A549 (cell line): Measurements from ENCODE around the gene CELF4. TPM values are rescaled to one million over a fixed set of nuclear protein-coding genes. Genes with fewer than 3 reads are reported as not detected.

ENCODE experiments used
- ATAC-seq, 2 experiments: fragments of 200-7000 bp in 1 of 2; fragments of >200 bp in 1 of 2; cut with Nextera tagmentation in 1 of 2; cut with Tn5 transposase in 1 of 2; 3 replicates each; pipeline versions ENCODE4 v1.8.0 to v1.9.1; 2018 to 2020; ENCODE audit warnings: mild to moderate bottlenecking in 1 of 2, moderate library complexity in 1 of 2
- CTCF ChIA-PET: fragments of 300-600 bp; sonication (Branson Sonifier 250); formaldehyde crosslinking; extraction: SDS; loops from one replicate; lab custom pipeline; 2021; ENCODE audit warnings: antibody characterized with exemption, inconsistent platforms; lab: Yijun Ruan, JAX
- POLR2A ChIA-PET: fragments of 350-600 bp; formaldehyde crosslinking; extraction: SDS; loops from one replicate; lab custom pipeline; 2021; ENCODE audit warnings: antibody characterized with exemption, inconsistent platforms; lab: Yijun Ruan, JAX
- DNase-seq, 2 experiments: peaks; one replicate each; pipeline versions ENCODE4 v3.0.0 to v3.0.0-alpha.2; 2011 to 2016; ENCODE audit warnings: low read depth in 1 of 2, low spot score in 1 of 2
- FAIRE-seq: peaks from 2 replicates; lab custom pipeline; 2011; peaks lifted over from hg19 to GRCh38; lab: Jason Lieb, UNC
- H3K27ac ChIP-seq, 2 experiments: fragments of >200 bp; sonication (Bioruptor Twin); formaldehyde crosslinking; 3 replicates each; pipeline ENCODE4 v1.5.1; 2016 to 2017
- H3K4me1 ChIP-seq: fragments of >200 bp; sonication (Bioruptor Twin); formaldehyde crosslinking; 3 replicates; pipeline ENCODE4 v1.6.1; 2016
- H3K4me2 ChIP-seq: fragments of >200 bp; sonication (Bioruptor Twin); formaldehyde crosslinking; 3 replicates; pipeline ENCODE4 v1.6.1; 2016
- H3K4me3 ChIP-seq: fragments of >200 bp; sonication (Bioruptor Twin); formaldehyde crosslinking; 3 replicates; pipeline ENCODE4 v1.5.1; 2016
- H3K9me3 ChIP-seq: fragments of >200 bp; sonication (Bioruptor Twin); formaldehyde crosslinking; 3 replicates; pipeline ENCODE4 v1.6.1; 2016
- BHLHE40 ChIP-seq: IDR thresholded peaks from 2 replicates; pipeline ENCODE4 v1.6.1; 2012; ENCODE audit warnings: low read depth, low read length, inconsistent platforms
- CBX2 ChIP-seq: fragments of 200-600 bp; sonication (generic); IDR thresholded peaks from 2 replicates; pipeline ENCODE4 v1.6.1; 2016; ENCODE audit warnings: low read depth, mild to moderate bottlenecking, borderline replicate concordance
- CEBPB ChIP-seq, 2 experiments: fragments of >200 bp in 1 of 2; sonication (Bioruptor Twin) in 1 of 2; formaldehyde crosslinking in 1 of 2; IDR thresholded peaks; 2 replicates each; pipeline ENCODE4 v1.6.1; 2012 to 2016
- CHD4 ChIP-seq: fragments of 200-600 bp; sonication (generic); IDR thresholded peaks from 2 replicates; pipeline ENCODE4 v1.6.1; 2016; ENCODE audit warnings: antibody characterized with exemption, mild to moderate bottlenecking, borderline replicate concordance
- EHF ChIP-seq: fragments of 250-450 bp; sonication (Bioruptor Pico); IDR thresholded peaks from 2 replicates; pipeline ENCODE4 v1.5.0; 2020; ENCODE audit warnings: mild to moderate bottlenecking
- HOXA7 ChIP-seq: fragments of 250-450 bp; sonication (Bioruptor Pico); IDR thresholded peaks from 2 replicates; pipeline ENCODE4 v1.5.0; 2020; ENCODE audit warnings: mild to moderate bottlenecking, moderate library complexity
- JUN ChIP-seq, 2 experiments: fragments of >200 bp; sonication (Bioruptor Twin); formaldehyde crosslinking; IDR thresholded peaks; 2 replicates in 1 of 2; 3 replicates in 1 of 2; pipeline ENCODE4 v1.6.1; 2016 to 2017
- JUNB ChIP-seq: fragments of >200 bp; sonication (Bioruptor Twin); formaldehyde crosslinking; IDR thresholded peaks from 2 replicates; pipeline ENCODE4 v1.6.1; 2016
- MAZ ChIP-seq: fragments of 150-350 bp; IDR thresholded peaks from 2 replicates; pipeline ENCODE4 v1.6.1; 2014; ENCODE audit warnings: antibody characterized with exemption, low read depth, low read length, borderline replicate concordance
- MYC ChIP-seq: IDR thresholded peaks from 2 replicates; pipeline ENCODE4 v1.6.1; 2012; ENCODE audit warnings: mild to moderate bottlenecking, inconsistent platforms, low read length, improper control_type of control experiment, borderline replicate concordance
- RAD21 ChIP-seq, 2 experiments: fragments of >200 bp in 1 of 2; sonication (Bioruptor Twin) in 1 of 2; formaldehyde crosslinking in 1 of 2; IDR thresholded peaks in 1 of 2; conservative IDR thresholded peaks in 1 of 2; 2 replicates in 1 of 2; 3 replicates in 1 of 2; pipeline ENCODE4 v1.6.1; 2012 to 2018; ENCODE audit warnings: inconsistent platforms in 1 of 2
- RNF2 ChIP-seq: fragments of 200-600 bp; sonication (generic); IDR thresholded peaks from 2 replicates; pipeline ENCODE4 v1.6.1; 2016; ENCODE audit warnings: low read depth, mild to moderate bottlenecking, antibody characterized with exemption, moderate library complexity, borderline replicate concordance
- TFCP2L1 ChIP-seq: fragments of 250-450 bp; sonication (Bioruptor Pico); IDR thresholded peaks from 2 replicates; pipeline ENCODE4 v1.5.0; 2021; ENCODE audit warnings: mild to moderate bottlenecking
- ZSCAN20 ChIP-seq: fragments of 250-450 bp; sonication (Bioruptor Pico); IDR thresholded peaks from 2 replicates; pipeline ENCODE4 v1.8.0; 2022; ENCODE audit warnings: mild to moderate bottlenecking, moderate library complexity
- WGBS: methylation state at CpG from one replicate; pipeline ENCODE4 v1.1.6; 2017; ENCODE audit errors: missing lambda C conversion rate; 5-methylcytosine and 5-hydroxymethylcytosine counted together
- polyA plus RNA-seq, 4 experiments: library from polyadenylated mRNA; depleted of rRNA in 3 of 4; stranded (reverse); fragments of >200 nt; fragmentation: RNase III in 1 of 4; extraction: RNeasy Plus Mini Kit Qiagen cat#74134 plus additional on column Dnase treatment in 1 of 4; gene quantifications; 2 replicates in 3 of 4; 3 replicates in 1 of 4; pipeline ENCODE4 v1.2.3, GENCODE V29; 2011 to 2017
- TF ChIP-seq, protein P1 (sequence below): fragments of 250-450 bp; sonication (Bioruptor Pico); IDR thresholded peaks from 2 replicates; pipeline ENCODE4 v1.5.0; 2020; ENCODE audit warnings: low read depth, mild to moderate bottlenecking, moderate library complexity
- TF ChIP-seq, protein P2 (sequence below): IDR thresholded peaks from 2 replicates; pipeline ENCODE4 v1.6.1; 2012

Gene CELF4
- polyA plus RNA-seq, 2 of the 4 experiments (the other 2 are of a cell fraction): 0.08 TPM; not detected in 1

GRCh38 chr18:37434161-37434860 is 131.3 kb downstream of the CELF4 start:
- ChIA-PET CTCF (interaction anchor here (1.1 kb wide), 1 partner anchor 104 kb away, joined by 3 read pairs; no protein-coding TSS in a partner anchor), POLR2A (no interaction called here)
- H3K4me2 ChIP-seq: no peak overlapping the region
- no peak overlapping the region for H3K4me3 ChIP-seq
- H3K9me3 ChIP-seq: no peaks in the 10 kb centered on the region
- no peaks in the 10 kb centered on the region for H3K4me1 ChIP-seq
- no peak for FAIRE-seq
- ATAC-seq: no peak
- WGBS: 56% methylated on average over 11 of the region's 13 CpGs
- DNase-seq: no peak
- H3K27ac ChIP-seq: no peak overlapping the region
- TF ChIP-seq, protein P1, sequence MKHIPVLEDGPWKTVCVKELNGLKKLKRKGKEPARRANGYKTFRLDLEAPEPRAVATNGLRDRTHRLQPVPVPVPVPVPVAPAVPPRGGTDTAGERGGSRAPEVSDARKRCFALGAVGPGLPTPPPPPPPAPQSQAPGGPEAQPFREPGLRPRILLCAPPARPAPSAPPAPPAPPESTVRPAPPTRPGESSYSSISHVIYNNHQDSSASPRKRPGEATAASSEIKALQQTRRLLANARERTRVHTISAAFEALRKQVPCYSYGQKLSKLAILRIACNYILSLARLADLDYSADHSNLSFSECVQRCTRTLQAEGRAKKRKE (CRISPR knock-in tag): no peak
- TF ChIP-seq MAZ: no peak

DNA sequence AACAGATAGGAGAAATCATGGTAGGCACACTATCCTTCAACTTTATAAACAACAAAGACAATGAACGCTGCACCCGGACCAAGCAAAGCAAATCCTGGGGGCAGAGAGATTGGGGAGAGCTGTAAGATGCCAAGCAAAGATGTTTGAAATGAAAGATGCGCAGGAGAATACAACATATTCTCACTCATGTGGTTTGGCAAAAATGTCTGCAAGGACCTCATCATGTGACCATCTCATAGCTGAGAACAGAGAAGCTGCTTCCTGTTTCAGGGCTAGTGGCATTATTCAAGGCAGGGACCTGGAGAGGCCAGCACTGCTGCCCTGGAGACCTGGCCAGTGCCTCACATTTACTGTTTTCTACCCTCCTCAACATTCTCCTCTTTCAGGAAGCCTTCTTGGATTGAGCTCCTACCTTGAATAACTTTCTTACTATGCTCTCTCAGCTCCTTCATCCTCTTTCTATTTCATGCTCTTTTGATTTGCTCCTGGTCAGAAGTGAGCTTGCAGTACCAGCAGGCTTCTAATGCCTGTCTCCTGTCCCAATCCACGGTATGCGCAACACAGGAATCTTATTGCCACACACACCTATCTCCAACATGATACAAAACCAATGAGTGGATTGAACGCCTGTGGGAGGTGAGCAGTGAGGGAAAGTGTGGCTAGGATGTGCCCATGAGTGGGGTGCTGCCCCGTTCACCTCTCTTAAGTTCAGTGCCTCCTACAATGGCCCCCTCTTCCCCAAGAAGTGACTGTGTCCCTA is 133.0 kb downstream of the CELF4 start:
- TF ChIP-seq HOXA7 (CRISPR knock-in tag): no peak
- no peak for TF ChIP-seq ZSCAN20 (CRISPR knock-in tag)
- ChIA-PET POLR2A (no interaction called here), CTCF (interaction anchor here (1.1 kb wide), 1 partner anchor 54 kb away, joined by 3 read pairs; no protein-coding TSS in a partner anchor)
- FAIRE-seq (no peak), DNase-seq (no peak), ATAC-seq (no peak)
- H3K9me3 ChIP-seq: no peaks in the 10 kb centered on the region
- H3K27ac ChIP-seq: no peak overlapping the region
- no peaks in the 10 kb centered on the region for H3K4me1 ChIP-seq
- H3K4me2 ChIP-seq: no peak overlapping the region
- WGBS: 62% methylated on average over 7 of the region's 7 CpGs
- H3K4me3 ChIP-seq: no peak overlapping the region

GRCh38 chr18:37430357-37431076 is 135.1 kb downstream of the CELF4 start:
- TF ChIP-seq JUN (IDR thresholded peaks at IDR 0.05): no peak
- TF ChIP-seq RNF2: no peak
- TF ChIP-seq MYC: no peak
- no peak for TF ChIP-seq MAZ
- no peak for FAIRE-seq
- ChIA-PET POLR2A (no interaction called here), CTCF (interaction anchor here (0.5 kb wide), 1 partner anchor 949 kb away, joined by 3 read pairs; no protein-coding TSS in a partner anchor)
- Histone ChIP-seq H3K4me2 (no peak overlapping the region), H3K4me1 (no peaks in the 10 kb centered on the region), H3K27ac (no peak overlapping the region), H3K9me3 (no peaks in the 10 kb centered on the region), H3K4me3 (no peak overlapping the region)
- 43% methylated on average over 6 of the region's 6 CpGs for WGBS
- peak in 1 of 2 experiments; percentile 32; a peak in 1 of 6 replicates for ATAC-seq
- peak in 1 of 2 experiments; percentile 2 for DNase-seq

DNA sequence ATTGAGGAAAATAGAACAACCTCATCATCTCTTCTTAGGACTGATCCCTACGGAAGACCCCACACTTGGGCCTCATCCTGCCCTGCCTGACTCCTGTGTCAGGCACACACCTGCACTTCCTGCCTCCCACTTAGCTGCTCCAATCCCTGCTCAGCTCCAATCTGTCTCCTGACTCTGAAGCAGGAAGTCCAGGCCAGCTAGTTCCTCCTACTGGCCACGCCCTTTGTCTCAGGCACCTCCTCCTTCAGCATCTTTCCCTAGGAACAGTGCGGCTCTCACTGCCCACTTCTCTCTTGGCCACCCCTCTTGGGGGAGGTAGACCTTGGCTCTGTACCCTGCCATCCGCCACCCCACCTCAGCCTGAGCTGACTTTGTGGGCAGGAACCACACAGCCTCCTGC is 135.8 kb downstream of the CELF4 start:
- 74% methylated on average over 4 of the region's 4 CpGs for WGBS
- no peak overlapping the region for H3K27ac ChIP-seq
- no peaks in the 10 kb centered on the region for H3K4me1 ChIP-seq
- ChIA-PET CTCF (interaction anchor here (0.5 kb wide), 1 partner anchor 950 kb away, joined by 3 read pairs; no protein-coding TSS in a partner anchor), POLR2A (no interaction called here)
- no peaks in the 10 kb centered on the region for H3K9me3 ChIP-seq
- no peak overlapping the region for H3K4me2 ChIP-seq
- FAIRE-seq: no peak
- peak in 1 of 2 experiments; percentile 50; a peak in 2 of 6 replicates for ATAC-seq
- DNase-seq: peak in 1 of 2 experiments; percentile 1
- H3K4me3 ChIP-seq: no peak overlapping the region
- TF ChIP-seq EHF (CRISPR knock-in tag) (no peak), RAD21 (conservative IDR thresholded peaks at IDR 0.05 in 1 of 2, IDR thresholded peaks at IDR 0.05 in 1 of 2) (no peak), TFCP2L1 (CRISPR knock-in tag) (no peak), CEBPB (IDR thresholded peaks at IDR 0.05) (no peak), CHD4 (no peak), BHLHE40 (no peak), CBX2 (no peak), JUNB (no peak), RNF2 (no peak)
- TF ChIP-seq, protein P2, sequence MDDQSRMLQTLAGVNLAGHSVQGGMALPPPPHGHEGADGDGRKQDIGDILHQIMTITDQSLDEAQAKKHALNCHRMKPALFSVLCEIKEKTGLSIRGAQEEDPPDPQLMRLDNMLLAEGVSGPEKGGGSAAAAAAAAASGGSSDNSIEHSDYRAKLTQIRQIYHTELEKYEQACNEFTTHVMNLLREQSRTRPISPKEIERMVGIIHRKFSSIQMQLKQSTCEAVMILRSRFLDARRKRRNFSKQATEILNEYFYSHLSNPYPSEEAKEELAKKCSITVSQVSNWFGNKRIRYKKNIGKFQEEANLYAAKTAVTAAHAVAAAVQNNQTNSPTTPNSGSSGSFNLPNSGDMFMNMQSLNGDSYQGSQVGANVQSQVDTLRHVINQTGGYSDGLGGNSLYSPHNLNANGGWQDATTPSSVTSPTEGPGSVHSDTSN: no peak
